GM12865 (cell line): ENCODE results near the gene SPOCK1.

Experiments
- DNase-seq: peaks from one replicate; pipeline ENCODE4 v3.0.0; 2010; ENCODE audit warnings: low read depth
- H3K4me3 ChIP-seq: 2 replicates; pipeline ENCODE4 v1.5.1; 2011; ENCODE audit warnings: mild to moderate bottlenecking, low read depth, low read length, control low read depth
- CTCF ChIP-seq: IDR thresholded peaks from 2 replicates; pipeline ENCODE4 v1.5.1; 2011; ENCODE audit warnings: low read length, control low read depth, low read depth, inconsistent platforms; ENCODE audit not compliant: insufficient read depth; ENCODE audit errors: missing control alignments

SPOCK1 gene

GRCh38 chr5:137218471-137218870, 280.7 kb downstream of the SPOCK1 start:
- no peak for TF ChIP-seq CTCF
- no peak for DNase-seq
- H3K4me3 ChIP-seq: no peak overlapping the region

- no peak overlapping the region for H3K4me3 ChIP-seq
- TF ChIP-seq CTCF: no peak
- no peak for DNase-seq
These were observed 281.4 kb downstream of the SPOCK1 start for GRCh38 chr5:137217599-137218200.

GRCh38 chr5:137216976-137217598, 282.0 kb downstream of the SPOCK1 start:
- DNase-seq: no peak
- no peak for TF ChIP-seq CTCF
- no peak overlapping the region for H3K4me3 ChIP-seq

- DNase-seq: no peak
- H3K4me3 ChIP-seq: no peak overlapping the region
- no peak for TF ChIP-seq CTCF
These were observed 283.3 kb downstream of the SPOCK1 start for GRCh38 chr5:137215780-137216179.

- DNase-seq: no peak
- no peak for TF ChIP-seq CTCF
- no peak overlapping the region for H3K4me3 ChIP-seq
These were observed 283.9 kb downstream of the SPOCK1 start for GRCh38 chr5:137215261-137215660.

GRCh38 chr5:137214446-137215189, 284.5 kb downstream of the SPOCK1 start:
- no peak for TF ChIP-seq CTCF
- no peak overlapping the region for H3K4me3 ChIP-seq
- no peak for DNase-seq
